OCI-LY1 (cell line): ENCODE measurements around the gene PREP.

Experiments
- H2AFZ ChIP-seq: fragments of 200-600 bp; sonication (generic), shearing (Covaris generic); 2 replicates; pipeline ENCODE4 v1.6.0; 2014; ENCODE audit warnings: antibody characterized with exemption, mild to moderate bottlenecking, low read length
- H3F3A ChIP-seq: fragments of 200-600 bp; sonication (generic), shearing (Covaris generic); 2 replicates; pipeline ENCODE4 v1.6.0; 2014; ENCODE audit warnings: mild to moderate bottlenecking, antibody characterized with exemption, low read length, moderate library complexity; ENCODE audit not compliant: insufficient read depth
- H3K27ac ChIP-seq: fragments of 200-600 bp; sonication (generic); 2 replicates; pipeline ENCODE4 v1.5.1; 2014; ENCODE audit warnings: low read length, mixed run types, mild to moderate bottlenecking, low read depth; ENCODE audit not compliant: poor library complexity, severe bottlenecking
- H3K27me3 ChIP-seq: fragments of 200-600 bp; sonication (generic); 2 replicates; pipeline ENCODE4 v1.6.0; 2014; ENCODE audit warnings: antibody characterized with exemption, mild to moderate bottlenecking, low read length, moderate library complexity; ENCODE audit not compliant: insufficient read depth
- H3K36me3 ChIP-seq: fragments of 200-600 bp; sonication (generic); 2 replicates; pipeline ENCODE4 v1.6.1; 2014; ENCODE audit warnings: mild to moderate bottlenecking, antibody characterized with exemption, low read length, moderate library complexity, mixed read lengths; ENCODE audit not compliant: insufficient read depth
- H3K4me1 ChIP-seq: fragments of 200-600 bp; sonication (generic); 2 replicates; pipeline ENCODE4 v1.5.1; 2014; ENCODE audit warnings: mild to moderate bottlenecking, low read length, moderate library complexity; ENCODE audit not compliant: insufficient read depth, severe bottlenecking
- H3K4me2 ChIP-seq: fragments of 200-600 bp; sonication (generic), shearing (Covaris generic); 2 replicates; pipeline ENCODE4 v1.6.1; 2014; ENCODE audit warnings: low read length
- H3K4me3 ChIP-seq: fragments of 200-600 bp; sonication (generic); 2 replicates; pipeline ENCODE4 v1.5.1; 2014; ENCODE audit warnings: low read length, low read depth, mild to moderate bottlenecking, mixed read lengths; ENCODE audit not compliant: poor library complexity, severe bottlenecking
- H3K79me2 ChIP-seq: fragments of 200-600 bp; shearing (Covaris generic); 2 replicates; pipeline ENCODE4 v1.6.1; 2016; ENCODE audit warnings: mixed run types, low read length, mixed read lengths; ENCODE audit not compliant: insufficient read depth
- H3K9ac ChIP-seq: fragments of 200-600 bp; sonication (generic), shearing (Covaris generic); 2 replicates; pipeline ENCODE4 v1.6.1; 2014; ENCODE audit warnings: mild to moderate bottlenecking, low read length, mixed read lengths
- H3K9me2 ChIP-seq: fragments of 200-600 bp; sonication (generic), shearing (Covaris generic); 2 replicates; pipeline ENCODE4 v1.6.1; 2014; ENCODE audit warnings: low read depth, mild to moderate bottlenecking, low read length, mixed read lengths
- H3K9me3 ChIP-seq: fragments of 200-600 bp; shearing (Covaris generic); 2 replicates; pipeline ENCODE4 v1.6.1; 2014; ENCODE audit warnings: low read length, mixed read lengths
- H4K20me1 ChIP-seq: fragments of 200-600 bp; sonication (generic), shearing (Covaris generic); 2 replicates; pipeline ENCODE4 v1.6.0; 2016; ENCODE audit warnings: mild to moderate bottlenecking, low read length; ENCODE audit not compliant: insufficient read depth
- EZH2 ChIP-seq: fragments of 200-600 bp; sonication (generic), shearing (Covaris generic); IDR thresholded peaks from 2 replicates; pipeline ENCODE4 v1.8.0; 2017; ENCODE audit warnings: borderline replicate concordance, mixed run types, mild to moderate bottlenecking, antibody characterized with exemption, low read length, moderate library complexity, mixed read lengths
- TF ChIP-seq, protein P1 (sequence below): fragments of 200-600 bp; sonication (generic), shearing (Covaris generic); IDR thresholded peaks from 2 replicates; pipeline ENCODE4 v1.5.1; 2017; ENCODE audit warnings: mild to moderate bottlenecking, antibody characterized with exemption, low read length, moderate library complexity, mixed read lengths

PREP gene

GRCh38 chr6:105398859-105399258, 4.0 kb downstream of the PREP start:
- Histone ChIP-seq H3K27ac (no peak overlapping the region), H3K9me3 (no peaks in the 10 kb centered on the region), H3K4me2 (no peak overlapping the region), H3K79me2 (peaks cover 12% of the 10 kb centered on the region; the same call in 1 of the 2 replicates), H2AFZ (no peak overlapping the region), H3K4me3 (no peak overlapping the region), H4K20me1 (no peaks in the 10 kb centered on the region), H3K36me3 (peaks cover 16% of the 10 kb centered on the region; the same call in 1 of the 2 replicates), H3K9ac (no peak overlapping the region), H3K27me3 (no peaks in the 10 kb centered on the region), H3K9me2 (no peaks in the 10 kb centered on the region), H3F3A (no peaks in the 10 kb centered on the region), H3K4me1 (peaks cover 47% of the 10 kb centered on the region)
- TF ChIP-seq, protein P1, sequence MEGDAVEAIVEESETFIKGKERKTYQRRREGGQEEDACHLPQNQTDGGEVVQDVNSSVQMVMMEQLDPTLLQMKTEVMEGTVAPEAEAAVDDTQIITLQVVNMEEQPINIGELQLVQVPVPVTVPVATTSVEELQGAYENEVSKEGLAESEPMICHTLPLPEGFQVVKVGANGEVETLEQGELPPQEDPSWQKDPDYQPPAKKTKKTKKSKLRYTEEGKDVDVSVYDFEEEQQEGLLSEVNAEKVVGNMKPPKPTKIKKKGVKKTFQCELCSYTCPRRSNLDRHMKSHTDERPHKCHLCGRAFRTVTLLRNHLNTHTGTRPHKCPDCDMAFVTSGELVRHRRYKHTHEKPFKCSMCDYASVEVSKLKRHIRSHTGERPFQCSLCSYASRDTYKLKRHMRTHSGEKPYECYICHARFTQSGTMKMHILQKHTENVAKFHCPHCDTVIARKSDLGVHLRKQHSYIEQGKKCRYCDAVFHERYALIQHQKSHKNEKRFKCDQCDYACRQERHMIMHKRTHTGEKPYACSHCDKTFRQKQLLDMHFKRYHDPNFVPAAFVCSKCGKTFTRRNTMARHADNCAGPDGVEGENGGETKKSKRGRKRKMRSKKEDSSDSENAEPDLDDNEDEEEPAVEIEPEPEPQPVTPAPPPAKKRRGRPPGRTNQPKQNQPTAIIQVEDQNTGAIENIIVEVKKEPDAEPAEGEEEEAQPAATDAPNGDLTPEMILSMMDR, result no peak
- no peak for TF ChIP-seq EZH2

GRCh38 chr6:105397987-105398386, 4.9 kb downstream of the PREP start:
- Histone ChIP-seq H3K27me3 (no peaks in the 10 kb centered on the region), H3K9me2 (no peaks in the 10 kb centered on the region), H3K27ac (no peak overlapping the region), H3F3A (no peaks in the 10 kb centered on the region), H3K36me3 (peaks cover 18% of the 10 kb centered on the region; the same call in 1 of the 2 replicates), H4K20me1 (no peaks in the 10 kb centered on the region), H3K4me1 (peaks cover 43% of the 10 kb centered on the region), H3K9me3 (no peaks in the 10 kb centered on the region), H2AFZ (no peak overlapping the region), H3K9ac (no peak overlapping the region), H3K4me3 (no peak overlapping the region), H3K79me2 (peaks cover 12% of the 10 kb centered on the region; the same call in 1 of the 2 replicates), H3K4me2 (peak overlapping the region; percentile 5; the same call in 1 of the 2 replicates)
- no peak for TF ChIP-seq EZH2
- TF ChIP-seq, protein P1, result no peak

DNA sequence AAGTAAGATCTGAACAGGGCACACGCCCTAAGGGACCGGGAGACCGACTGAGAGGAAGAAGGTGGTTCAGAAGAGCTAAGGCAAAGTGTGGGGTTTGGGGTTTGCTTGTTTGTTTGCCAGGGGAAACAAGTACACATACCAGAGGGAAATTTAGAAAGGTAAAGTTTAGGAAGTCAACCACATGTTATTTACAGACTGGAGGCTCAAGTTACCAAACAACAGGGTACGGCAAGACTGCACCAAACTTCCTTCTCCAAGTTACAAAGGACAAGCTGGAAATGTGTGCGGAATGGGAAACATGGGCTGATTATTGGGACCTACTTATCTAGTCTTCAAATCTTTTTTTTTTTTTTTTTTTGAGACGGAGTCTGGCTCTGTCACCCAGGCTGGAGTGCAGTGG, 11.2 kb downstream of the PREP start:
- Histone ChIP-seq H2AFZ (no peak overlapping the region), H3K9me2 (no peaks in the 10 kb centered on the region), H3K27me3 (no peaks in the 10 kb centered on the region), H3K36me3 (peaks cover 21% of the 10 kb centered on the region; the same call in 1 of the 2 replicates), H3K9ac (no peak overlapping the region), H3K4me3 (no peak overlapping the region), H3F3A (no peaks in the 10 kb centered on the region), H3K79me2 (no peaks in the 10 kb centered on the region), H3K4me2 (no peak overlapping the region), H3K27ac (no peak overlapping the region), H3K9me3 (no peaks in the 10 kb centered on the region), H3K4me1 (no peaks in the 10 kb centered on the region), H4K20me1 (no peaks in the 10 kb centered on the region)
- TF ChIP-seq, protein P1, result no peak
- no peak for TF ChIP-seq EZH2
